Subcutaneous adipose tissue (tissue), 4 donors: ENCODE measurements around the gene C6orf163. TPM values are rescaled to one million over a fixed set of nuclear protein-coding genes. Genes with fewer than 3 reads are reported as not detected.

Experiments
- CTCF ChIP-seq: fragments of 450-650 bp; IDR thresholded peaks from one replicate; pipeline ENCODE4 v1.5.1; 2016; ENCODE audit warnings: low read depth, mild to moderate bottlenecking, control low read depth, antibody characterized with exemption, moderate library complexity
- total RNA-seq, 4 donors: library from RNA; depleted of rRNA; stranded (reverse); fragments of >200 nt; gene quantifications; one replicate each; pipeline ENCODE4 v1.1.0, GENCODE V29; 2016

C6orf163 gene
- total RNA-seq, 4 donors from 2014 or later = 3.7 to 10.4 (median 4.6) TPM

- TF ChIP-seq CTCF = no peak
Measured at GRCh38 chr6:87396595-87397392, 52.2 kb downstream of the C6orf163 start.

- no peak for TF ChIP-seq CTCF
Measured at GRCh38 chr6:87397656-87398055, 53.0 kb downstream of the C6orf163 start.

- TF ChIP-seq CTCF = no peak
Measured at GRCh38 chr6:87401832-87402231, 57.2 kb downstream of the C6orf163 start.

- no peak for TF ChIP-seq CTCF
Measured at GRCh38 chr6:87407561-87407900, 62.9 kb downstream of the C6orf163 start.

- no peak for TF ChIP-seq CTCF
Measured at GRCh38 chr6:87407901-87408720, 63.5 kb downstream of the C6orf163 start, which contains the start of gene CFAP206. Gene CFAP206, plus strand, starts transcription at chr6:87407972. Its CDS starts 1,868 bp downstream, at chr6:87409840.

GRCh38 chr6:87408721-87409155 lies 64.1 kb downstream of the C6orf163 start:
- TF ChIP-seq CTCF = no peak

Other genes with a start within 250 kb of the C6orf163 start
- gene CGA, start 249.7 kb upstream of the C6orf163 start, total RNA-seq = not detected
- 10 to 100 TPM; 31.5 to 39.4 (median 36.8) TPM for gene ZNF292, start 189.2 kb upstream of the C6orf163 start, total RNA-seq
- 10 to 100 TPM; 10.1 to 14.5 (median 13.2) TPM for gene SMIM8, start 22.2 kb upstream of the C6orf163 start, total RNA-seq
- gene GJB7, start 15.5 kb upstream of the C6orf163 start, total RNA-seq = not detected
- under 1 TPM in 2 of 4 donors, not detected in 2; 0.17 to 0.44 TPM for gene CFAP206, start 63.2 kb downstream of the C6orf163 start, total RNA-seq
- gene SLC35A1, start 128.2 kb downstream of the C6orf163 start, total RNA-seq = 10 to 100 TPM; 12.1 to 23.6 (median 20.2) TPM
- gene RARS2, start 245.2 kb downstream of the C6orf163 start, total RNA-seq = 10 to 100 TPM; 32.1 to 49.2 (median 34.4) TPM
- gene ORC3, start 245.3 kb downstream of the C6orf163 start, total RNA-seq = 10 to 100 TPM; 20.7 to 30.3 (median 24.5) TPM